Measurements from ENCODE around the gene SUCO. TPM values are rescaled to one million over a fixed set of nuclear protein-coding genes. Genes with fewer than 3 reads are reported as not detected.
A peak's percentile ranks its signal among the peaks of the same experiment; 100 is the strongest.

SUCO gene
- total RNA-seq, 3 donors from 2014 or later (not counting 1 experiment from before 2014, with no cell fraction given): 86.0 to 97.5 (median 96.0) TPM

DNA sequence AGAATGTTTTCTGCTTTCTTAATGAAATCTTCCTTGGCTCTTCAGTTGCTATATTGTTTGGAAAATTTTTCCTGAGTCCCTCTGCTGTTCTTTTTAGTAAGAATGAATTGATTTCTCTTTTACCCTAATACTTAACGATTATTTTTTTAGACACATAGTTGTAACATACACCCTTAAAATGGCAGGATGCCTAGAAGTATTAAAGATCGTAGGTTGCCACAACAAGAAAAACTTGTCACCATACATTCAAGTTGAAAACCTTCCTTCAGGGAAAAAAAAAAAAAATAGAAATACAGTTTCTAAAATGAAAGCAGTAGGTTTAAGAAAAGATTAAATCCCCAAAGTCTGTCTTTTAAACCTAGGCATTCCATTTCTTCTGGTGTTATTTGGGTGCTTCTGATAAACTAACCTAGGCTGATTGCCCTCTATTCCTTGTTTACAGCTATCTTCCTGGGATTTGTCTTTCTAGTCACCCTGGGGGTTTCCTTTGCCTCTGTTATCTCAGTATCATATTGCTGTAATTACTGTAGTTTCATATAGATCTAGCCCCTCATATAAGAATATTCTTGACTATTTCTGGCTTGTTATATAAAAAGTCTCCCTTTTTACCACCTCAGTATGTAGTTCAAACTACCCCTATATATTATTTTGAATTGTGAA lies 16.8 kb downstream of the SUCO start:
- DNase-seq: no peak
- TF ChIP-seq, protein P1, sequence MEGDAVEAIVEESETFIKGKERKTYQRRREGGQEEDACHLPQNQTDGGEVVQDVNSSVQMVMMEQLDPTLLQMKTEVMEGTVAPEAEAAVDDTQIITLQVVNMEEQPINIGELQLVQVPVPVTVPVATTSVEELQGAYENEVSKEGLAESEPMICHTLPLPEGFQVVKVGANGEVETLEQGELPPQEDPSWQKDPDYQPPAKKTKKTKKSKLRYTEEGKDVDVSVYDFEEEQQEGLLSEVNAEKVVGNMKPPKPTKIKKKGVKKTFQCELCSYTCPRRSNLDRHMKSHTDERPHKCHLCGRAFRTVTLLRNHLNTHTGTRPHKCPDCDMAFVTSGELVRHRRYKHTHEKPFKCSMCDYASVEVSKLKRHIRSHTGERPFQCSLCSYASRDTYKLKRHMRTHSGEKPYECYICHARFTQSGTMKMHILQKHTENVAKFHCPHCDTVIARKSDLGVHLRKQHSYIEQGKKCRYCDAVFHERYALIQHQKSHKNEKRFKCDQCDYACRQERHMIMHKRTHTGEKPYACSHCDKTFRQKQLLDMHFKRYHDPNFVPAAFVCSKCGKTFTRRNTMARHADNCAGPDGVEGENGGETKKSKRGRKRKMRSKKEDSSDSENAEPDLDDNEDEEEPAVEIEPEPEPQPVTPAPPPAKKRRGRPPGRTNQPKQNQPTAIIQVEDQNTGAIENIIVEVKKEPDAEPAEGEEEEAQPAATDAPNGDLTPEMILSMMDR (IDR thresholded peaks at IDR 0.05): no peak
- Mint-ChIP-seq H3K9me3 (no peaks in the 10 kb centered on the region), H3K27ac (peak overlapping the region in 1 of 2 donors; percentile 27), H3K4me3 (no peak overlapping the region), H3K36me3 (no peaks in the 10 kb centered on the region), H3K27me3 (ENCODE audit: low read depth in 2 of 2) (no peaks in the 10 kb centered on the region), H3K4me1 (peaks cover 33 to 50% of the 10 kb centered on the region in 2 donors)
- H3K36me3 ChIP-seq (ENCODE audit: control insufficient read depth, insufficient read depth, low read length): peaks cover 4% of the 10 kb centered on the region
- no peaks in the 10 kb centered on the region for H3K27me3 ChIP-seq (ENCODE audit: control insufficient read depth, insufficient read depth, low read length)
- no peak overlapping the region for H3K4me3 ChIP-seq (ENCODE audit: low read length)
- ATAC-seq: no peak
- H3K4me1 ChIP-seq (ENCODE audit: control insufficient read depth, insufficient read depth, low read length): peaks cover 4% of the 10 kb centered on the region
- intact Hi-C loops (cut with micrococcal nuclease): no loop called here
- no peaks in the 10 kb centered on the region for H3K9me3 ChIP-seq (ENCODE audit: control insufficient read depth, insufficient read depth, low read length)
- WGBS (ENCODE audit: insufficient coverage): 100% methylated on average over 1 of the region's 2 CpGs
- H3K27ac ChIP-seq (ENCODE audit: low read length): no peak overlapping the region

DNA sequence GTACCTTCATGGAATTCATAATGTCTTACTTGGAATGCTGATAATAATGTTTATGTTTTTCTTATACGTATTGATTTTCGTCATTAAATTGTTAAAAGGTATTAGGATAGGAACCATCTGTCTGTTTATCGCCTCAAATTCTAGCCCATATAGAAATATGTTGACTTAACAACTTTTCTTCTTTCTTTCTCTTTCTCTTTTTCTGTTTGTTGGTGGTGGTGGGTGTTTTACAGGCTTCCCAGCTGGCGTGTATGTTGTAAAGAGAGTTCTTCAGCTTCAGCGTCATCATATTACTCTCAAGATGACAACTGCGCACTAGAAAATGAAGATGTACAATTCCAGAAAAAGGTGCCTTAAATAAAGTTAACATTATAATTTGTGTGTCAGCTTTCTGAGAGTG lies 18.3 kb downstream of the SUCO start:
- H3K9me3 Mint-ChIP-seq: no peaks in the 10 kb centered on the region
- DNase-seq (no peak), ATAC-seq (no peak)
- H3K9me3 ChIP-seq (ENCODE audit: control insufficient read depth, insufficient read depth, low read length): no peaks in the 10 kb centered on the region
- peaks cover 11% of the 10 kb centered on the region for H3K36me3 ChIP-seq (ENCODE audit: control insufficient read depth, insufficient read depth, low read length)
- H3K27me3 ChIP-seq (ENCODE audit: control insufficient read depth, insufficient read depth, low read length): no peaks in the 10 kb centered on the region
- H3K4me3 Mint-ChIP-seq: no peak overlapping the region
- 87% methylated on average over 3 of the region's 6 CpGs for WGBS (ENCODE audit: insufficient coverage)
- H3K4me1 ChIP-seq (ENCODE audit: control insufficient read depth, insufficient read depth, low read length): no peaks in the 10 kb centered on the region
- TF ChIP-seq, protein P1 (IDR thresholded peaks at IDR 0.05): no peak
- H3K27ac ChIP-seq (ENCODE audit: low read length): no peak overlapping the region
- peak overlapping the region in 1 of 2 donors; percentile 37 for H3K27ac Mint-ChIP-seq
- H3K4me3 ChIP-seq (ENCODE audit: low read length): no peak overlapping the region
- H3K4me1 Mint-ChIP-seq: peaks cover 39 to 57% of the 10 kb centered on the region in 2 donors
- H3K36me3 Mint-ChIP-seq: peaks cover 6% of the 10 kb centered on the region
- H3K27me3 Mint-ChIP-seq (ENCODE audit: low read depth in 2 of 2): no peaks in the 10 kb centered on the region
- intact Hi-C loops (cut with micrococcal nuclease): no loop called here

DNA sequence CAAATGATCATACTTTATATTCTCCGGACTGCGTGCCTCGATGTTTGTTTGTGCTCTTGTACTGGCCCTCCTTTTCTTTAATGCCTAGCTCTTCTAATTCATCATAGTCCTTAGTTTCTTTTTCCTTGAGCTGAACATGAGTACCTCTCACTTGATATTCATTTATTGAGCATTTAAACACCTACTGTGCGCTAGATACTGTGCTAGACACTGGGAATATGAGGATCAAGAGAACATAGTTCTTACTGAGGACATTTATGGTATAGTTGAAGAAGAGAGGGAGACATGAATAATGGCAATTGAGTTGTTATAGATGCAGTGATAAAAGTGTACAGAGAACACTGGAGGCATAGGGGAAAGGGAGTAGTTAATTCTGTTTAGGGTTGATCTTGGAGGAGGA lies 22.0 kb downstream of the SUCO start:
- Mint-ChIP-seq H3K36me3 (peaks cover 8% of the 10 kb centered on the region), H3K4me3 (no peak overlapping the region), H3K27ac (no peak overlapping the region), H3K9me3 (no peaks in the 10 kb centered on the region), H3K4me1 (peaks cover 18 to 37% of the 10 kb centered on the region in 2 donors), H3K27me3 (ENCODE audit: low read depth in 2 of 2) (no peaks in the 10 kb centered on the region)
- Histone ChIP-seq H3K27me3 (ENCODE audit: control insufficient read depth, insufficient read depth, low read length) (no peaks in the 10 kb centered on the region), H3K27ac (ENCODE audit: low read length) (no peak overlapping the region), H3K4me1 (ENCODE audit: control insufficient read depth, insufficient read depth, low read length) (no peaks in the 10 kb centered on the region), H3K4me3 (ENCODE audit: low read length) (no peak overlapping the region), H3K9me3 (ENCODE audit: control insufficient read depth, insufficient read depth, low read length) (no peaks in the 10 kb centered on the region), H3K36me3 (ENCODE audit: control insufficient read depth, insufficient read depth, low read length) (peaks cover 41% of the 10 kb centered on the region)
- 98% methylated on average over 4 of the region's 4 CpGs for WGBS (ENCODE audit: insufficient coverage)
- TF ChIP-seq, protein P1 (IDR thresholded peaks at IDR 0.05): no peak
- ATAC-seq (no peak), DNase-seq (no peak)
- intact Hi-C loops (cut with micrococcal nuclease): no loop called here

DNA sequence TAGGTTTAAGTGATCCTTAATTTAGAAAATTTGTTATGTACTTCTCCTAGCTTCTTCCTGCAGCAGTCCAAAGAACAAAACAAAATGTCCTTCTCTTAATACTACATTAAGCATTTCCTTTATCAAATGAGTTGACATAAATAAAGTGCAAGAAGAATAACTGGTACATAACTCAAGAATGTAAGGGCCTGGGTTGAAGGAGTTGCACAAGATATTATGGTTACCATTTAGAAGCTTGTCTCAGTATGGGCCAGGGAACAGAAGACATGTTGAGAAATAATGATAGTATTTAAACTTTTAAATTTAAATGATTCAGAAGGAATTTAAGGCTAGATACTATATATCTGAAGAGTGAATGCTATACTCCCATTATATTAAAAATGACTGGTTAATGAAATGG lies 23.5 kb downstream of the SUCO start:
- Mint-ChIP-seq H3K27ac (no peak overlapping the region), H3K27me3 (ENCODE audit: low read depth in 2 of 2) (no peaks in the 10 kb centered on the region), H3K4me1 (peaks cover 16 to 37% of the 10 kb centered on the region in 2 donors), H3K4me3 (no peak overlapping the region), H3K36me3 (peaks cover 15% of the 10 kb centered on the region), H3K9me3 (no peaks in the 10 kb centered on the region)
- intact Hi-C loops (cut with micrococcal nuclease): no loop called here
- TF ChIP-seq, protein P1 (IDR thresholded peaks at IDR 0.05): no peak
- no peak overlapping the region for H3K27ac ChIP-seq (ENCODE audit: low read length)
- ATAC-seq: no peak
- no peak overlapping the region for H3K4me3 ChIP-seq (ENCODE audit: low read length)
- H3K9me3 ChIP-seq (ENCODE audit: control insufficient read depth, insufficient read depth, low read length): no peaks in the 10 kb centered on the region
- no peaks in the 10 kb centered on the region for H3K27me3 ChIP-seq (ENCODE audit: control insufficient read depth, insufficient read depth, low read length)
- no peaks in the 10 kb centered on the region for H3K4me1 ChIP-seq (ENCODE audit: control insufficient read depth, insufficient read depth, low read length)
- DNase-seq: no peak
- peaks cover 54% of the 10 kb centered on the region for H3K36me3 ChIP-seq (ENCODE audit: control insufficient read depth, insufficient read depth, low read length)

Data from natural killer cell (primary cell).